ENCODE data around the gene KIF6.
"Not testable (repeated sequence)": the region's sequence is repeated elsewhere in the genome, so short reads cannot be mapped to it uniquely, and the experiment has no call there.

The KIF6 gene

DNA sequence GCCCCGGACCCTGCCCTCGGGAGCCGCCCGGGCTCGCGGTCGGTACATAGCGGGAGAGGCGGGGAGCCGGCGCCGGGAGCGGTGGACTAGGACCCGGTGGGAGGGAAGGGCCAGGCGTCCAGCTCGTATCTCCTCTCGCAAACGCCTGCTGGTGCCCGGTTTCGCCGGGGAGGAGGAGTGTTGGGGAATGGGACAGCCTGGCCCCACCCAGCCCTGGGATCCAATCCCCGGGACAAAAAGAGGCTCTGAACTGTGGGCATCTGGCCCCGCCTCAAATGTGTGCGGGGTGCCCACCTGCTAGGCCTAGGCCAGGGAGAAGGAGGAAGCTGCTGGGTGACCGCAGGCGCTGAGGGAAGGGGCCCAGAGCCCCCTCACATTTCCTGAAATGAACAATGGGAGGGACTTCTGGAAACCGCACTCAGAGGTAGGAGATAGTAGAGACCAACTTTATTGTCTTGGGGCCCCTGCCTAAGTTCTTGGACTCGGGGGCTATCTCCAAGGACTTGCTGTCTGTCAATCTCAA lies 410.9 kb downstream of the KIF6 start, which contains the start of gene KCNK17:
Gene KCNK17, minus strand, starts transcription at position 147 of the 523 bp plus-strand sequence. Its CDS starts 99 bp downstream, at position 48.
- DNase-seq (ENCODE audit: low read depth): no peak

DNA sequence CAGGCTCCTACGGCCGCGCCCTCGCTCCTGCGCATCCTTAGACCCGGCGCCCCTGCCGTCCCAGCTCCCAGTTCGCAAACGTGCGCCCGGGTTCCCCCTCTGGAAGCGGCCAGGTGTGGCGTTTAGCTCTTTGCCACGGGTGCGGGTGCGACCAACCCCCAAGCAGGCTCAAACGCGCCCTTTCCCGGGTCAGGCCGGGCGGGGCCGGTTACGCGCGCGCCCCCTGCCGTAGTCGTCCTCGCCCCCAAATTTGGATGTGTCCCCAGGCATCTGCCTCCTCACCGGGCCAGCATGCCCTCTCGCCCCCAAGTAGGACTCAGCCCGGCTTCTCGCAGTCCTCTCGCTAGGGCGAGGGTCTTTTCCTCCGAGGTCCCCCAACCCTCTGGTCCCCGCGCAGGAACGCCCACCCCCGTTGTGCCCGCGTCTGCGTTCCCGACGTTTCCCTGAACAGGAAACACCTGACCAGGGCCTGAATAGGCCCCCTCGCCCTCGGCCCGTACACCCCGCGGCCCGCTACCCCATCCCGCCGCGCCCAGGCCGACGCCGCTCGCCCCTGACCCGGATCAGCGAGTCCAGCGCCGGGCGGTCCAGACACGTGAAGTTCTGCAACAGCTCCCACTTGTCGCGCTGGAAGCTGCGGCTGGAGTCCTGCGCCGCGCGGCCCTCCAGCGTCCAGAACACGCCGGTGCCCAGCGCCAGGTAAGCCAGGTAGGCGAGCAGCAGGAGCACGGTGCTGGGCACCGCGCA lies 411.5 kb downstream of the KIF6 start:
- no peak for DNase-seq (ENCODE audit: low read depth)

DNA sequence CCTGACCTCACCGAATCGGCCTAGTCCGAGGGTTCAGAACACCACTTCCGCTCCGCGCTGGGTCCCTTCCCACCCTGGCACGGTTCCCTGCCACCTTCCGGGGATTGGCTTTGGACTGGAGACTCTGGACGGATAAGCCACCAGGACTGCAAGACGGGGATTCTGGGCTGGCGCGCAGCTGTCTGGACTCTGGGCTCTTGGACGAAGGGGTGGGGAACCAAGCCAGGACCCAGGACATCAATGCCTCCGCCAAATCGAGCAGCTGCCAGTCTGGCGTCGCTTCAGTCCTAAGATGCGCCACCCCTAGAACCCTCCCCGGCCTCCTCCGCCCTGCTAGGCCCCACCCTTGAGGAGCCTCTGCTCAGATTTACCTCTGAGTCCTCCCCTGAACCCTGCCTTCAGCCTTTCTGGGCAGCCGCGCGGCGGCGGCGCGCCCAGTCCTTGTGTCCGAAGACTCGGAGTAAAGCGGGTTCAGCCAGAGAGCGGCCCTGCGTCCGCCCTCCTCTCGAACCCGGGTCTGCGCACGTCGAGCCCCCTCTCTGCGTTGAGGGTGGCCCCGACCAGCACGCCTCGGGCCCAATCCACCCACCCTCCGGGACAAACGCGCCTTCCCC lies 412.2 kb downstream of the KIF6 start:
- no peak for DNase-seq (ENCODE audit: low read depth)

- DNase-seq (ENCODE audit: low read depth): no peak
These were observed 414.7 kb downstream of the KIF6 start for GRCh38 chr6:39310542-39310941.

DNA sequence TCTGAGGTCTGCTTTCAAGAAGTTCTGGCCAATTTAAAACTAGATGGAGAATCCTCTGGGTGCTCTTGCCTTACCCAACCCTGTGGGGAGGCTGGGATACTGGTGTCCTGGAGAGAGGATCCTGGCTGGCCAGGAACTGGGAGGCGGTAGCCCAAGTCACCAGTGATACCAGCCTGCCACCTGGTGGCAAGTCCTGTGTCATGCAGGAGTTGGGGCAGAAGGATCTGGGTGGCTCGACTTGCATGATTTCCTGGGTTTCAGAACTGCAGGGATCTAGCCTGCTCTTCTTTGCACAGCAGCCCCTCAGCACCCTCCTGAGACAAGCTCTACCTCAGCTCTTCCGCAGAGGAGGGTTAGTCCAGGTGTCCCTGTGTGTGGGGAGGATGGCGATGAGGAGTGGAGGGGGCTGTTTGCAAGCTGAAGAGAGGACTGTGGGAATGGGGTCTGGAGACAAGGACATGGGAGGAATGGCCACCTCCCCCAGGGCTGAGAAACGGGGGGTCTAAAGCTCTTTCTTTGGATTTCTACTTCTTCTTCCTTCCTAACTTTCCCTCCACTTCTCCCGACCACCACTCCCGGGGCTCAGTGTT lies 415.2 kb downstream of the KIF6 start:
- DNase-seq (ENCODE audit: low read depth): no peak

DNA sequence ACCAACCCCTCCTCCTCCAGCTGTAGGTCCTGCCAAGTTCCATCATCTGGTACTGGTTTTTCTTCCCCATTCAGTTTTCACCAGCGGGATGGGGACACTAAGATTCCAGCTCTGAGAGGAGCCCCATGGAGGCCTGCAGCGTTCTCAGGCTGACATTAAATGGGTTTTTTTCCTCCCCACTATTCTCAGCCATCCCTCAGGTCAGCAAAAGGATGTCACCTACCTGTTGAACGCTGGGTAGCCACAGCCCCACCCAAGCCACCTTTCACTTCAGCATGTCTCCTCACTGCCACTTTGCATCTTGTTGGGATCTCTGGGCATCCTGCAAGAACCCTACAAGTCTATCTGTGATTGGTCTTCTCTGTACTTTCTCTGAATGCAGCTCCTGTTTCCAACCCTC lies 417.7 kb downstream of the KIF6 start:
- no peak for DNase-seq (ENCODE audit: low read depth)

DNA sequence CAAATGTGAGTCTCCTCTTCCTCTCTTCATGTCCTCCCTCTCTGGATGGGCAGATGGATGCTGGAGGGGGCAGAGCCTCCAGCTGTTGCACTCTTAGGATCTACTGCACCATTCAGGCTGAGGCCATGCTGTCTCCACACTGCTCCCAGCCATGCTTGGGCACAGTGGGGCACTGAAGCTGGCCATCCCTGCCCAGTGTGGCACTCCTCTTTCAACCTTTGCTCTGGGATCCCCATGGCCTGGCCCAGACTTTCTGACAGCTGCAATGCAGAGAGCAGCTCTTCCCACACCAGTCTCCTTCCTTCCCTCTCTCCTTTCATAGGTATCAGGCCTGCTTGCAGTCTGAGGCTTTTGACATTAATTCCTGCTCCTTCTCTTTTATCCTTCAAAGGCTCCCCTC lies 420.3 kb downstream of the KIF6 start:
- no peak for DNase-seq (ENCODE audit: low read depth)

GRCh38 chr6:39303425-39304153 lies 421.6 kb downstream of the KIF6 start:
- DNase-seq (ENCODE audit: low read depth): no peak

- peak; percentile 45 for DNase-seq (ENCODE audit: low read depth)
These were observed 422.4 kb downstream of the KIF6 start for GRCh38 chr6:39302669-39303424.

- no peak for DNase-seq (ENCODE audit: low read depth)
These were observed 423.2 kb downstream of the KIF6 start for GRCh38 chr6:39302011-39302410.

- no peak for DNase-seq (ENCODE audit: low read depth)
These were observed 423.6 kb downstream of the KIF6 start for GRCh38 chr6:39301606-39302005.

DNA sequence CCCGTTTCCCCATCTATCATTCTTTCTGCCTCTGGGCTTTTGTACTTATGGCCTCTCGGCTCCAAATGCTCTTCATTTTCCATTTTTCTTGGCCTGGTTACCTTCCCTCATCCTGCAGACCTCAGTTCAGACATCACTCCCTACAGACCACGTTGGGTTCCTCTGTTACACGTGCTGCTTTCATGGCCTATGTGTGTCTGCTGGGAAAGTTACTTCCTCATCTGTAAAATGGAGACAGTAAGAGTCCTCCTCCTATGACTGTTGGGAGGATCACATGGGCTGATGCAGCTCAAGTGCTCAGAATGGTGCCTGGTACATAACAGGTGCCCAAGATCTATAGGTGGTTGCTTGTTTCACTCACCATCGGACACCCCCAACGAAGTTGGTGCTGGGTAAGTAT lies 424.5 kb downstream of the KIF6 start:
- no peak for DNase-seq (ENCODE audit: low read depth)

GRCh38 chr6:39298061-39298460 lies 427.1 kb downstream of the KIF6 start:
- DNase-seq (ENCODE audit: low read depth): no peak

GRCh38 chr6:39296745-39297640 lies 428.2 kb downstream of the KIF6 start:
- DNase-seq (ENCODE audit: low read depth): no peak

DNA sequence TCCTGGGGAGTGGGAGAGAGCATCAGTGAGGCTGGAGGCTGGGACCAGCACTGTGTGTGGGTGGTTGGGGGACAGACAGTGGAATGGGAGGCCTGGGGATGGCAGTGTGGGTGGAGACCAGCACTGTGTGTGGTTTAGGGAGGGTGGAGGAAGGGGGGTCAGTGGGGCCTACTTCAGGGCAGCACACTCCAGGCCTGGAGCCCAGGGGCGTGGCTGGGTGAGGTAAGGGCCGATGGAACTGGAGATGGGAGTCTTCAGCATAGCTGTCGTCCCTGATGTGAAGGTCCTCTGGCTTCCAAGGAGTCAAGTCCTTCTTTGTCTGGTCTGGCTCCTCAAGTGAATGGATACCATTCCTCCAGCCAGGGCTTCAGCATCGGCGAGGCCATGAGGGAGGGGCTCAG lies 429.6 kb downstream of the KIF6 start:
- DNase-seq (ENCODE audit: low read depth): no peak

GRCh38 chr6:39294899-39295298 lies 430.3 kb downstream of the KIF6 start:
- no peak for DNase-seq (ENCODE audit: low read depth)

GRCh38 chr6:39294133-39294532 lies 431.1 kb downstream of the KIF6 start:
- no peak for DNase-seq (ENCODE audit: low read depth)

DNA sequence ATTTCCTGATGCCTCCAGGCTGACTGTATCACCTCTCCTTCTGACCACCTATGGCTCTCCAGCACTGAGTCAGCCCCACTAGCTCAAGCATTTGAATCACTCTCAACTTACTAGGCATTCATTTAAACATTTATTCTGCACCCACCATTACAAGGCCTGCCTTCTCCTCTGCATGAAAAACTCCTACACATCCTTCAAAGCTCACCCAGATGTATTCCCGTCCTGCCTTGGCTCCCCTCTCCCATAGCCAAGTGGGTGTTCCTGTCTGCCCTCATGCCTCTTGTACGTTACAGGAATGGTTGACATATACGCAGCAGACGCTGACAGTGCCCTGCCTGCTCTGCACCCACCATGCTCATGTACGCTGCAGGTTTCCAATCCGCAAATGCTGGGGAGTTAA lies 432.6 kb downstream of the KIF6 start:
- no peak for DNase-seq (ENCODE audit: low read depth)

GRCh38 chr6:39289490-39289889 lies 435.7 kb downstream of the KIF6 start:
- DNase-seq (ENCODE audit: low read depth): no peak

DNA sequence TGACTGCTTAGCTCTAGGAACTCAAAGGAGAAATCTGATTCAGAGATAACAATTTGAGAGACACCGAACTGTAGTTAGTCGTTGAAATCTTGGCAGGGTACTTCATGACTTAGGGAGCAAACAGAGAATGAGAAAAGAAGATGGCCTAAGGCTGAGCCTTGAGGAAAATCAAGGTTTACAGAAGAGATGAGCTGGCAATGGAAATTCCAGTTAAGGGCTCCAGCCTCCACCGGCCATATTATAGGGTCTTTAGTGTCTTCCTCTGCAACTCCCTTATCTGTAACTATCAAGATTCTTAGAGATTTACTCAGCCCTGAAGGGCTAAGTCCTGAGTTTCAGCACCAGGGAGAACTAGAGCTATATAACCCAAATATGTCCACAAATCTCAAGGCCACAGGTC lies 437.6 kb downstream of the KIF6 start:
- DNase-seq (ENCODE audit: low read depth): no peak

- DNase-seq (ENCODE audit: low read depth): not testable (repeated sequence)
These were observed 438.6 kb downstream of the KIF6 start for GRCh38 chr6:39286596-39286995.

Data from T-helper 22 cell (primary cell).